HG03354 (cell line): ENCODE data around the gene INTS2.
"Not testable (repeated sequence)": the region's sequence is repeated elsewhere in the genome, so short reads cannot be mapped to it uniquely, and the experiment has no call there.

Source experiments
- ATAC-seq: cut with Tn5 transposase; IDR thresholded peaks from one replicate; pipeline ENCODE4 v1.9.1; 2021; ENCODE audit warnings: mild to moderate bottlenecking; ENCODE audit not compliant: unreplicated experiment, poor library complexity, severe bottlenecking

The INTS2 gene, protein sequence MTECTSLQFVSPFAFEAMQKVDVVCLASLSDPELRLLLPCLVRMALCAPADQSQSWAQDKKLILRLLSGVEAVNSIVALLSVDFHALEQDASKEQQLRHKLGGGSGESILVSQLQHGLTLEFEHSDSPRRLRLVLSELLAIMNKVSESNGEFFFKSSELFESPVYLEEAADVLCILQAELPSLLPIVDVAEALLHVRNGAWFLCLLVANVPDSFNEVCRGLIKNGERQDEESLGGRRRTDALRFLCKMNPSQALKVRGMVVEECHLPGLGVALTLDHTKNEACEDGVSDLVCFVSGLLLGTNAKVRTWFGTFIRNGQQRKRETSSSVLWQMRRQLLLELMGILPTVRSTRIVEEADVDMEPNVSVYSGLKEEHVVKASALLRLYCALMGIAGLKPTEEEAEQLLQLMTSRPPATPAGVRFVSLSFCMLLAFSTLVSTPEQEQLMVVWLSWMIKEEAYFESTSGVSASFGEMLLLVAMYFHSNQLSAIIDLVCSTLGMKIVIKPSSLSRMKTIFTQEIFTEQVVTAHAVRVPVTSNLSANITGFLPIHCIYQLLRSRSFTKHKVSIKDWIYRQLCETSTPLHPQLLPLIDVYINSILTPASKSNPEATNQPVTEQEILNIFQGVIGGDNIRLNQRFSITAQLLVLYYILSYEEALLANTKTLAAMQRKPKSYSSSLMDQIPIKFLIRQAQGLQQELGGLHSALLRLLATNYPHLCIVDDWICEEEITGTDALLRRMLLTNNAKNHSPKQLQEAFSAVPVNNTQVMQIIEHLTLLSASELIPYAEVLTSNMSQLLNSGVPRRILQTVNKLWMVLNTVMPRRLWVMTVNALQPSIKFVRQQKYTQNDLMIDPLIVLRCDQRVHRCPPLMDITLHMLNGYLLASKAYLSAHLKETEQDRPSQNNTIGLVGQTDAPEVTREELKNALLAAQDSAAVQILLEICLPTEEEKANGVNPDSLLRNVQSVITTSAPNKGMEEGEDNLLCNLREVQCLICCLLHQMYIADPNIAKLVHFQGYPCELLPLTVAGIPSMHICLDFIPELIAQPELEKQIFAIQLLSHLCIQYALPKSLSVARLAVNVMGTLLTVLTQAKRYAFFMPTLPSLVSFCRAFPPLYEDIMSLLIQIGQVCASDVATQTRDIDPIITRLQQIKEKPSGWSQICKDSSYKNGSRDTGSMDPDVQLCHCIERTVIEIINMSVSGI

DNA sequence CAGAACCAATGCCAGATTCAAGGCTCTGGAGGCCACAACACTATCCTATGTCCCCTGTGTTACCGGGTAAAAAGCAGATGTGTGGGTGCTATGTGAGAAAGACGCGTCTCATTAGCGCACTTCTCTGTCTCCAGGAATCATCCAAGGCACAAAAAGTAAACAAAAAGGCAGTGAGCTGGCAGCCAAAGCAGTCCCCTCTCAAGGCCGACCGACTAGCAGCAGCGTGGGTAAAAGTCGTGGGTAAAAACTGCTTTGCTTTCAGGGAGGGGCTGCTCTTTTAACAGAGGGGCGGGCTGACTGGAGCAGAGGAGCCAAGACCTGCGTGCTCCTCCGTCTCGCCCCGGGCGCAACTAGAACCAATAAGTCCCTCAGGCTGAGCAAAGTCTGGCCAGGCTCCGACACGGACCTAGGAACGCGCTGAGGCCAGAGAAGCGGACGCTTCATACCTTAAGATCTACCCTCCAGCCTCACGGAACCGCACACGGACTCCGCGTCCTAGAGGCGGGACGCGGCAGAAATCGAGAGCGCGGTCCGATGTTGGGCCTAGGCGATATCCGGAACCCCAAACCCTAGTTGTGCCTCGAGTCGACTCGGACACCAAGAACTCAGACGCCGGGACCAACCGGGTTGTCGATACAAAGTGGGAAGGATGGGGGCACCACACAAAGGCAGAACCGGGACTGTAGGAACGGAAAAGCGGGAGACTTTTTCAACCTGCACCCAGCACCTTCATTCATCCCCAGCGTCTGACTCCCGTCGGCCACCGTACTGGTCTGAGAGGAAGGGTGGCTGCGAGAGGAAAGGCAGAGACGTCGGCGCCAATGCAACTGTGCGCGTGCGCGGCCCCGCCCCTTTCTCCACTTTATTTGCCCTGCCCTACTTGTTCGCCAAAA is at the start of gene INTS2:
TSS of gene INTS2 (minus strand) at position 775 of the 893 bp plus-strand sequence. CDS start 1,338 bp downstream, outside the sequence.
- ATAC-seq: peak; percentile 79

DNA sequence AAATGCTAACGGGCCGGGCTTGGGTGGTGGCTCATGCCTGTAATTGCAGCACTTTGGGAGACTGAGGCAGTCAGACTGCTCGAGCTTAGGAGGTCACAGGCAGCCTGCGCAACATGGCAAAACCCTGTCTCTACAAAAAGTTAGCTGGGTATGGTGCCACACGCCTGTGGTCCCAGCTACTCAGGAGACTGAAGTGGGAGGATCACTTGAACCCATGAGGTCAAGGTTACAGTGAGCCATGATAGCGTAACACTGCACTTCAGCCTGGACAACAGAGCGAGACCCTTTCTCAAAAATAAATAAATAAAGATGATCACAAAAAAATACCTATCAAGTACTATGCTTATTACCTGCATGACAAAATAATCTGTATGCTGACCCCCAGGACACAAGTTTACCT is 46.3 kb upstream of the INTS2 start:
- no peak for ATAC-seq

DNA sequence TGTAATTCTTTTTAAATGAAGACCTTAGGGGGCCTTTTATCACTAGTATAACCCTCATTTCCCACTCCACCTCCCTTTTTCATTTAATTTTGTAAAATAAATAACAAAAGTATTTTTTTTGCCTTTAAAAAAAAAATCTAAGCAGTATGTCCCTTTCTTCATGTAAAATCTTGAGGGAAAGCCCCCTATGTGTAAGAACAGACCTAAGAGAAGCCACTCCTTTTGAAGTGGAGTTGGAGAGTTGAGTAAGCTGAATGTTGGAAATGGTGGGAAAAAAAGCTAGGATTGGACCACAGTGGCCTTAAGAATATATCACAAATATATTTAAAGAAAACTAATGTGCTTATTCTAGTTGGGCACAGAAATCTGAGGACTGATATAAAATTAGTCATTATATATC is 44.5 kb upstream of the INTS2 start:
- no peak for ATAC-seq

DNA sequence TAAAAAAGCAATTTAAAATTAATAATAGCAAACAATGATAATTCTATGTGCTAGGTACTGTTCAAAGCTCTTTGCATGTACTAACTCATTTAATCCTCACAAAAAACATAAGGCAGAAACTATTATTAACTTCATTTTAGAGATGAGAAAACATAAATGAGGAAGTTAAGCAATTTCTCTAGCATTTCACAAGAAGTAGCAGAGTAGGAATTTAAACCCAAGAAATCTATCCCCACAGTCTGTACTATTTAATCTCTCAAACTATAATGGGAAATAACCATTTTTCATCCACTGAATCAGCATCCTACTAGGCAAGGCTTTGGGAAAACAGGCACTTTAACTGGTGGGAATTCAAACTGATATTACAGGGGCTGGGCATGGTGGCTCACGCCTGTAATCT is 42.2 kb upstream of the INTS2 start:
- ATAC-seq: no peak

DNA sequence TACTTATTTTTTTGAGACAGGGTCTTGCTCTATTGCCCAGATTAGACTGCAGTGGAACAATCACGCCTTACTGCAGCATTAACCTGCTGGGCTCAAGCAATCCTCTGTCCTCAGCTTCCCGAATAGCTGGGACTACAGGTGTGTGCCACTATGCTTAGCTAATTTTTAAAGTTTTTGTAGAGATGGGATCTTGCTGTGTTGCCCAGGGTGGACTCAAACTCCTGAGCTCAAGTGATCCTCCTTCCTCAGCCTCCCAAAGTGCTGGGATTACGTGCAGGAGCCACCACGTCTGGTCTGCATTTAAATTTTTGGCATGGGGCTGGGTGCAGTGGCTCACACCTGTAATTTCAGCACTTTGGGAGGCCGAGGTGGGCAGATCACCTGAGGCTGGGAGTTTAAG is 41.0 kb upstream of the INTS2 start:
- ATAC-seq: no peak

DNA sequence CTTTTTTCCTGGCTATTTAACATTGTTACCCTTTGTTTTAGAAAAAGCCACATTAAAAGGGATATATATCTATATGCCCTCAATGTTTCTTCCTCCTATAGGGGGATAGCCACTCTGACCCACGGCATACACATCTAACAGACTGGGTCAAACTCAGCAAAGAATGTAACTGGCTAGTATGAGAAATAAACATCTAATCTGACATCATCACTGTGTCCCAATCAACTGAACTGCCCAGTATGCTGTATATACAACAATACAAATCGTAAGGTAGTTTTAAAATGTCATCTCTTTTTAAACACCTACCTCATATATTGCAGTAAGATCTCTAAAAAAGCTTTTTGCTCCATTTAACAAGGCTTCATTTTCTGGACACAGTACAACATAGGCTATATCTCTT is 39.9 kb upstream of the INTS2 start:
- no peak for ATAC-seq

DNA sequence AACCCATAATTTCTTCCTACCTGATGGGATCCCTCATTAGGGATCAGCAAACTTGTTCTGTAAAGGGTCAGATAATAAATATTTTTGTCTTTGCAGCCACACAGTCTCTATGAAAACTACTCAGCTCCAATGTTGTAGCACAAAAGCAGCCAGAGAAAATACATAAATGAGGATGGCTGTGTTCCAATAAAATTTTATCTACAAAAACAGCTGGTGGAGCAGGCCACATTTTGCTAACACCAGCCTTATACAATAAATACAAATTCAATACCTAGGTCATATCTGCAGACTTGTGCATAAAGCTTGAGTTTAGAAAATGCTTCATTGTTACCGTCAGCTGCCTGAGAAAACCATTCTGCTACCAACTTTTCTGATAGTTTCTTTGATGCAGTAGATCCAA is 38.4 kb upstream of the INTS2 start:
- no peak for ATAC-seq

DNA sequence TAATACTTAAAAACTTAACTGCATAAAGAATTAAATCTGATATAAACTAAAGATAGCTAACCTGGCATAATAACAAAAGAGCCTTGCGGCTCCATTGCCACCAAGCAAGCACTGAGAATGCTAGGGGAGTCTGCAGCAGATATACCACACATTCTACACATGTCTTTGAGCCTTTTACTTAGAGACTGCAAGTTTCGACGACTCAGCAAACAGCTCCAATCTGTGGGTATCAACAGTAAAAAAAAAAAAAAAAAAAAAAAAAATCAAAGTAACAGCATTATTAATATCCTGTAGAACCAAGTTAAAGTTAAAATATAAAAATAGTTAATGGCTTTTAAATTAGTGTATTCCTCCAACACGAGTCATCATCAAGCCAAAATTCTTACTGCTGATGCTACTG is 27.8 kb upstream of the INTS2 start:
- ATAC-seq: no peak

DNA sequence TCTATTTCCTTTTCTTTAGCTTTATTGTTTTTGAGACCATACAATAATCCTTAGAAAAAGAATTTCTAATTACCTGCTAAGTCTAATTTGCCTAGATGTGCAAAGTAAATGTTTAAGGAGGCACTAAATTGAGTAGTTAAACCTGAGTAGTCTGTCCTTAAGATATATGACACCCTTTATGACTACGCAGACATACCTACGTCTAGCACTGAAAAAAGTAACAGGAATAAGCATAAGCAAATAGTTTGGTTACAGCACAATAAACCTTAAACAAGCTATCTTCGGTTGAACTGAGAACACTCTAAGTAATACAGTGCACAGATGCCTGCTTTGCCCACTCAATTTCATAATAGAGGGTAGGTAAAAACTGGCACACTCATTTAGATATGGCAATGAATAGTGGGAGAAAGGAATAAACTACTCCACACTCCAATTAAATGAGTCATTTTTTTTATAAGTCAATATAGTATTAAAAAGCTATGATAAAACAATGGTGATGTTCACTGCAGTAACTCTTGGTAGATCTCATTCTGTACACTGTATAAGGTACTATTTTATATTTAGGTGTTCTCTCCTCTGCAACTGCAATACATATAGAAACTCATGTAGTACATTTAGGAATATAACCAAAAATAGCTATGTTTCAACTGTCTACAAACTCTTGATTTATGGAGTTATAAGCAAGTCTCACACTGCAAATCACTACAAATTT is 19.7 kb upstream of the INTS2 start:
- ATAC-seq: no peak

DNA sequence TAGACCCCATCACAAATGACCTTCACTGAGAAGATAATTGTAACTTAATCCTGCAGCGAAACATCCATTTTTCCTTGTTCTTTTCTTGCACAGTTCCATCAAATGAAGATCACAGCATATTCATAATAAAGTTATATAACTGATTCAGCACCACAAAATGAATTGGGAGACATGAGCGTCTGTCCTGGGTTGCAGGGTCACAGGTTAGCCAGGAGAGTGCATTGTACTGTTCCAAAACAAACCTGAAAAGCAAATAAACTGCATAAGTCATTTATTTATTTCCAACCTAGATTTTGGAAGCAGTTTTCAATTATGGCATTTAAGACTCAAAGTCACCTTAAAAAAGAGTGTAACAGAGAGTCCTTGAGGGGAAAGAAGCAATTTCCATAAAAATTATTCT is 18.6 kb upstream of the INTS2 start:
- no peak for ATAC-seq

DNA sequence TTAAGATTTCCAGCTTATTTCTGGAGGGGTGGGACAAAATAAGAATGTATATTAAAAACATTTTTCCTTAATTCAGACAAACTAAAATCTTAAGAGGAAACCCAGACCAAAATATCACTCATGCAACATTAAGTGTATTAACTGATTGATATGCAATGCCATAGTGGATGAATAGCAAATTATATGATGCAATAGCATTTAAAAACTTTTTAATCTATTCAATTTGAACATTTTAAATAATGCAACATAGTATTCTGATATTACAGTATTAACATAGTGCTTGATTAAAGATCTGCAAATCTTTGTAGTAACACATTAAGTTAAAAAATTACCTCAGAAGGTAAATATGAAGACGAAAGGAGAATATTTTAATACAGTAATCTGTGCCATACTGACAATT is 15.3 kb upstream of the INTS2 start:
- no peak for ATAC-seq

DNA sequence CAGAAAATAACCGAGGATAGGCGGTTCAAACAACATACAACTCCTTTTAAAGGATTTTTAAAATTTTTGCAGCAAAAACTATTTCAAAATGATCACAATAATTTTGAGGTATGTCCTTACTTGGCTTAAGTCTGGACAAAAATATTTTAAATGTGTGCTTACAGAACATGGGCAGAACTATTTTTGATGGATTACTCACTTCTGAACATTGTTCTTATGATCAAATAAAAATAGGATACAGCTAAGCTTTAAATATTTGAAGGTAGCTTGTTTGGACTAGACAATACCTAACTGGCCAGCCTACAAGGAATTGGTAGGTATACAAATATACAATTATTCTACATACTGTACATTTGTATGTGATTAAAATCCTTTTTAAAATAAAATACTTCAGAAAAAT is 14.3 kb upstream of the INTS2 start:
- ATAC-seq: no peak

DNA sequence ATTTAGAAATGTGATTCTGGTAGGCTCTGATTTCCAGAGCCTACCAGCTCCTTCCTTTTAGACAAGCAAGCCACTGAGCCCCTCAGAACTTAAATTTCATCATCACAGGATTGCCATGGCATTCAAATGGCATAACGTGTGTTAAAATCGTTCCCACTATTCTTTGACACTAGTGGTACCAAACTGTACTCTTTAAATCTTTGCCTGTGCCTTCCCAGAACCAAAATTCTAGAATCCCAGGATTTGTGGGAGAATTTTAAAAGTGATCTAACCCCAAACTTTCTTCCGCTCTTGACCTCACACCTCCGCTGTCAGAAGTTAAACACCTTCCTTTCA is 287 bp upstream of the INTS2 start:
- peak; percentile 10 for ATAC-seq

DNA sequence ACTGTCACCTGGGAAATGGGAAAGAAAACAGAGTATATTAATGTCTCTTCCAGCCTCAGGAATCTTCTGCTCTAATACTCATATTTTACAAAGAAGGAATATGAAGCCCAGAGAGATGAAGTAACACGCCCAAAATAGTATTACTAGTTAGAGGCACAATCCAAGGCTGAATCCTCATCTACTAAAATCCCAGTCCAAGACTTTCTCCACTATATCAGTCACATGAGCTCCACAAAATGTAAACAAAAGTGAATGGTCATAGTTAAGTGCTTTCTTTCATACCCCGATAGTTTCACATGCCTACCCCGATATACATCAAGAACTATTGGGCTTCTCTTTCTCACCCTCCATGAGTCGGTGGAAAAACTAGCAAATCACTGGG is 965 bp downstream of the INTS2 start:
- ATAC-seq: no peak

DNA sequence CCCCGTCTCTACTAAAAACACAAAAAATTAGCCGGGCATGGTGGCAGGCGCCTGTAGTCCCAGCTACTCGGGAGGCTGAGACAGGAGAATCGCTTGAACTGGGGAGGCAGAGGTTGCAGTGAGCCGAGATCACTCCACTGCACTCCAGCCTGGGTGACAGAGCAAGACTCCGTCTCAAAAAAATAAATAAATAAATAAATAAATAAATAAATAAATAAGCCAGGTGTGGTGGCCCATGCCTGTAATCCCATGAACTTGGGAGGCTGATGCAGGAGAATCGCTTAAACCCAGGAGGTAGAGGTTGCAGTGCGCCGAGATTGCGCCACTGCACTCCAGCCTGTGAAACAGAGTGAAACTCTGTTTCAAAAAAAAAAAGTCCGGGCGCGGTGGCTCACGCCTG is 12.6 kb downstream of the INTS2 start:
- ATAC-seq: not testable (repeated sequence)

DNA sequence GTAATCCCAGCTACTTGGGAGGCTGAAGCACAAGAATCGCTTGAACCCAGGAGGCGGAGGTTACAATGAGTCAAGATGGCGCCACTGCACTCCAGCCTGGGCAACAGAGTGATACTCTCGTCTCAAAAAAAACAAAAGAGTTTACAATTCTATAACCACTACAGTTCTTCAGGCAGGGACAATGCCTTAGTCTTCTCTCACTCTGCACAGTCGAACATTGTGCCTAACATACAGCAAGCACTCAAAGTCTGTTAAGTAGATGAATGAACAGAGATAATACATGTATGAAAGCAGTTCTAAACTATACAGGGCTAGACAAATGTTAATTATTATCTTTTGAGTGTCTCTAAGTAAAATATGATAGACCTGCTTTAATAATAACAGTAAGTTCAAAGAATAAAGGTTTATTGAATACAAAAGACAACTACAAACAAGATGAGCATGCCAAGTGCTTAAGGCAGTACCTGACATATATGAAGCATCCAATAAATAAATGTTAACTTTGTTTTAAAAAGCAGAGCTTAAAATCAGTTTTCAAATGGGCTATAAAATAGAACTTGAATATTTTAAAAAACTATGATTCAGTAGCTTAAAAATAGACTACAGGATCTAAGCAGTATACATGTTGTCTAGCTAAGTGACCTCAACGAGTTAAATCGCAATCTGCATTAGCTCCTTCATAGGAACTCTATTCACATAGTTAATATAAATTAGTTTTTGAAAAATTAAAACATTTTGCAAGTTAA is 19.3 kb downstream of the INTS2 start:
- no peak for ATAC-seq

DNA sequence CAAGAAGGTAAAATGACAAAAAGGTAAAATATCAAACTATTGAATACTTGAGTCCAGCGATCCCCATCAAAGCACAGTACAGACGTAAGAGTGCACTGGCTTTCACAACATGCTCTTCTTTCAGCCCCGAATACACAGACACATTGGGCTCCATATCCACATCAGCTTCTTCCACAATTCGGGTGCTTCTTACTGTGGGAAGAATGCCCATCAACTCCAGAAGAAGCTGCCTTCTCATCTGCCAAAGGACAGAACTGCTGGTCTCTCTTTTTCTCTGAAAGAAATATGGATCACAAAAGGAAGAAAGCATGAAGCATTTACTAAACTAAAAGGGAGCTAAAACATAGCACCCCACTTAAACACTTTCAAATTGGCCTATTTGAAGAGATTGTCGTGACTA is 20.4 kb downstream of the INTS2 start:
- no peak for ATAC-seq

DNA sequence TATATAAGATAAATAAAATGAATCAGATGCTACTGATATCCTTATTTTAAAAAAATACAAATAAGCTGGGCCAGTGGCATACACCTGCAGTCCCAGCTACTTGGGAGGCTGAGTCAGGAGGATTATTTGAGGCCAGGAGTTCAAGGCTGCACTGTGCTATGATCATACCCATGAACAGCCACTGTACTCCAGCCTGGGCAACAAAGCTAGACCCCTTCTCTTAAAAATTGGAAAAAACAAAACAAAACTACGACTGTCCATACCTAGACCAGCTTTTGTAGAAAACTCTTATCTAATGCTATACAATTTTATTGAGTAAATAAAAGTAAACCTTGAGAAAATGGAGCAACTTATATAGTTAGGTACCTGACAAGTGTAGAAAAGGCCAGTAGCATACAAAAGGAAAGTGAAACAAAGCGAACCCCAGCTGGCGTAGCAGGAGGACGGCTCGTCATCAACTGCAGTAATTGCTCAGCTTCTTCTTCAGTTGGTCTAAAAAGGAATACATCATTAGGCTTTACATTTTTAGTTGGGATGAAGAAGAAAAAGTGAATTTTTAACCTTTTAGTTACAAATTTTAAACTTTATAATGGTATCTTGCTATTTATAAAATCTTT is 23.6 kb downstream of the INTS2 start:
- ATAC-seq: peak; percentile 67
